Central memory CD4-positive, alpha-beta T cell (primary cell): ENCODE measurements around the gene TET2.

ENCODE experiments used
- DNase-seq: peaks from one replicate; pipeline ENCODE4 v3.0.0; 2022

TET2 gene

DNA sequence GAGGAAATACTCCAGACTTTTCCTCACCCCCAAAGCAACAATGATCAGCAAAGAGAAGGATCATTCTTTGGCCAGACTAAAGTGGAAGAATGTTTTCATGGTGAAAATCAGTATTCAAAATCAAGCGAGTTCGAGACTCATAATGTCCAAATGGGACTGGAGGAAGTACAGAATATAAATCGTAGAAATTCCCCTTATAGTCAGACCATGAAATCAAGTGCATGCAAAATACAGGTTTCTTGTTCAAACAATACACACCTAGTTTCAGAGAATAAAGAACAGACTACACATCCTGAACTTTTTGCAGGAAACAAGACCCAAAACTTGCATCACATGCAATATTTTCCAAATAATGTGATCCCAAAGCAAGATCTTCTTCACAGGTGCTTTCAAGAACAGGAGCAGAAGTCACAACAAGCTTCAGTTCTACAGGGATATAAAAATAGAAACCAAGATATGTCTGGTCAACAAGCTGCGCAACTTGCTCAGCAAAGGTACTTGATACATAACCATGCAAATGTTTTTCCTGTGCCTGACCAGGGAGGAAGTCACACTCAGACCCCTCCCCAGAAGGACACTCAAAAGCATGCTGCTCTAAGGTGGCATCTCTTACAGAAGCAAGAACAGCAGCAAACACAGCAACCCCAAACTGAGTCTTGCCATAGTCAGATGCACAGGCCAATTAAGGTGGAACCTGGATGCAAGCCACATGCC is 89.7 kb downstream of the TET2 start:
- DNase-seq, result no peak

GRCh38 chr4:105236916-105237311 is 90.2 kb downstream of the TET2 start:
- no peak for DNase-seq

DNA sequence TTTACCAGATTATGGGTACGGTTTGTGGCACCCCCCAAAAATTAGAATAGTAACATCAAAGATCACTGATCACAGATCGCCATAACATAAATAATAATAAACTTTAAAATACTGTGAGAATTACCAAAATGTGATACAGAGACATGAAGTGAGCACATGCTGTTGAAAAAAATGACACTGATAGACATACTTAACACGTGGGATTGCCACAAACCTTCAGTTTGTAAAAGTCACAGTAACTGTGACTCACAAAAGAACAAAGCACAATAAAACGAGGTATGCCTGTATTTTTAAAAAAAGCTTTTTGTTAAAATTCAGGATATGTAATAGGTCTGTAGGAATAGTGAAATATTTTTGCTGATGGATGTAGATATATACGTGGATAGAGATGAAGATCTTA is 93.4 kb downstream of the TET2 start:
- no peak for DNase-seq

DNA sequence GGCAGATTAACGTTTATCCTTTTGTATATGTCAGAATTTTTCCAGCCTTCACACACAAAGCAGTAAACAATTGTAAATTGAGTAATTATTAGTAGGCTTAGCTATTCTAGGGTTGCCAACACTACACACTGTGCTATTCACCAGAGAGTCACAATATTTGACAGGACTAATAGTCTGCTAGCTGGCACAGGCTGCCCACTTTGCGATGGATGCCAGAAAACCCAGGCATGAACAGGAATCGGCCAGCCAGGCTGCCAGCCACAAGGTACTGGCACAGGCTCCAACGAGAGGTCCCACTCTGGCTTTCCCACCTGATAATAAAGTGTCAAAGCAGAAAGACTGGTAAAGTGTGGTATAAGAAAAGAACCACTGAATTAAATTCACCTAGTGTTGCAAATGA is 94.8 kb downstream of the TET2 start:
- DNase-seq, result no peak

- no peak for DNase-seq
Measured at GRCh38 chr4:105243446-105243845, 96.8 kb downstream of the TET2 start.

DNA sequence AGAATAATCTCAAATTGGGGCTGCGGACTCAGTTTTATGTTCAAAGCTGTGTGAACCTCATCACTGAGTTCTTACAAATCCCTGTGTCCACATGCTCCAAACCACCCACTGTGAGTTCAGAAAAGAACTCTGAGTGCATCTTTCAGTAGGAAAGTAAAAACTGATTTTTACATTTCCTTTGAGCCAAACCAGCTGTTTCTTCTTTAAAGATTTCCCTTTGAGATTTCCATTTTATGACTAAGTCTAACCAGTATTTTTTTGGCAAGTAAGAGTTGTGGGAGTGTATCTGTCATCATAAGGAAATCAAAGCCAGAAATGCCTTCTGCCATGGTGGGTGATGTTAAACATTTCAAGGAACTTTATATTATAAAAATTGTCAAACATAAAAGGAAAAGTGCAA is 100.0 kb downstream of the TET2 start:
- no peak for DNase-seq

DNA sequence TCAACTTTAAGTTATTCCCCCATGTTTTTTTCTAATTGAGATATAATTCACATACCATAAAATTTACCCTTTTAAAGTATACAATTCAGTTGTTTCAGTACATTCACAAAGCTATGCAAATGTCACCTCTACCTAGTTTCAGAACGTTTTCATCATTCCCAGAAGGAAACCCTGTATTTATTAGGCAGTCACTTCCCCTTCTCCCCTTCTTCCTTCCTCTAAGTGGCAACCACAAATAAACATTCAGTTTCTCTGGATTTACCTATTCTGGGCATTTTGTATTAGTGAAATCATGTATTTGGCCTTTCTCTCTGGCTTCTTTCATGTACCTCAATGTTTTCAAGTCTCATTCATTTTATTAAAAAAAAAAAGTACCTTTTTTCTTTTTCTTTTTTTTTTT is 101.9 kb downstream of the TET2 start:
- no peak for DNase-seq

DNA sequence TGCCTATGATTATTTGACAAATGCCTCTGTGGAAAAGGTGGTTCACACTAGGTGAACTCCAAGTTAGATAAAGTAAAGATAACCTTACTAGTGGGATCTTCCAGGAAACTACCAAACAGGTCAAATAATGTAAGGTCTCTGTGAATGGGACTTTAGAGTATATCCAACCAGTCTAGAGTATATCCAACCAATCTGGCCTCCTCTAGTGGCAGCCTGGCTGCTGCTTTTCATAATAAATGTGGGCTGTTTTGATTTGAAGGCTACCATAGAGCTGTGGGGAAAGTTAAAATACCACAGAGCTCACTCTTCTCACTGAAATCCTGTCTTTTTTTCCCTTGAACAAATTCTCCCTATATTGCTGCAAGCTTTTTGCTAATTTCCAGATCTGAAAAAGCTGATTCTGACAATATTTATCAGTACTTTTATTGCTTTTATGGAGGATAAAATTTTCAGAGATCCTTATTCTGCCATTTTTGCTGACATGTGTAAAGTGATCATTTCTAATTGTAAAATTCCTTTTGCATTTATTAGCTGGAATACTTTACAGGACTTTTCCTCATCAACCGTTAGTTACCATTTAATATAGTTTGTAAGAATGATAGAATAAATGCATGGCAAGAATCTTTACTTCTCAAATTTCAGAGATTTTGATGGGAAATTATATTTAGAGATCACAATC is 111.3 kb downstream of the TET2 start:
- DNase-seq, result no peak

DNA sequence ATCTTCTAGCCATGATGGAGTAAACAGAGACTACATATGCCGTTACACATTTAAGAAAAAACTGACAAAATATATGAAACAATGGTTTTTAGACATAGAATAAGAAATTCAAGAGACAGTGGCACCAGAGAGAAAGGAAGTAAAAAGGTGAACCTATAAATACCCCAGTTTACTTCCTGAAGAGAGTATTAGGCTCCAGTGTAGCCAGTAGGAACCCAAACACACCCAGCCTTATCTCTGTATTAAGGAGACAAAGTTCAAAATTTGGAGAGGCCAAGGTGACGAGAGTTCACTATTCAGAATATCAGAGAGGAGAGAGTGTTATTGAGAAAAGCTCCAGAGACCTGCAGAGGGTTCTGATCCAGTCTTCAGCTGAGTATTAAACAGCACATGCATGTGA is 119.0 kb downstream of the TET2 start:
- DNase-seq, result no peak

GRCh38 chr4:105267280-105267679 is 120.6 kb downstream of the TET2 start:
- DNase-seq, result no peak

DNA sequence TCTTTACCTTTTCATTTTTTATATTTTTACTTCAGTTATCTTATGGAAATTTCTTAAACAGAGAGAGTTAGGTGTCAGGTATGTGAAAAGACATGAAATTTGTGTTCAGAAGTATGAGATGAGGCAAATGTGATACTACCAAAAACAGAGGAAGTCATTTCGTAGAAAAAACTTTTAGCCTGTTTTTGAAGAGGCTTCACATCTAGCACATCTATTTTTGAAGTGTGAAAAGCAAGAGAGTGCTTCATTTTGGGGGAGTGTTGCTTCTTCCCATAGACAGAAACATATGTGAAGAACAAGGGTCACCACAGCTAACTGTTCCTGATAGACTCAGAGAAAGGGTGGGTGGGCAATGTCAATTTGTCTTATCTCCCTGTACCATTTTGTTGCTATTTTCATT is 125.3 kb downstream of the TET2 start:
- no peak for DNase-seq

DNA sequence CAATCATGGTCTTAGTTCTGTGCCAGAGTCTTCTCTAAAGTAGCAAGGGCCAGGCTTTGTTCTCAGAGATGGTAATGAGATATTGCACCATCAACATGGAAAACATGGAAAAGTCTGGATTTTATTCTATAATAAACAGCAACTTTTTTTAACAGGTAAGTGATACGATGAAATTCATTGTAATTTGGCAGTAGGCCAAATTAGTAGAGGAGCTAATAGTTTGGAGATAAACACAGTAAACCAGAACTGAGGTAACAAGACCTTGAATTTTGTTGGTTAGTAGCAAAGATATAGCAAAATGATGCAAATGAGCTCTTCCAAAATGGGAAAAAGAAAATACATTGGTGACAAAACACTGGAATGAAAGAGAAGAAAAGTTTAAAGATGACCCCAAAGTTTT is 126.6 kb downstream of the TET2 start:
- DNase-seq, result no peak

- no peak for DNase-seq
Measured at GRCh38 chr4:105274090-105274489, 127.4 kb downstream of the TET2 start.

DNA sequence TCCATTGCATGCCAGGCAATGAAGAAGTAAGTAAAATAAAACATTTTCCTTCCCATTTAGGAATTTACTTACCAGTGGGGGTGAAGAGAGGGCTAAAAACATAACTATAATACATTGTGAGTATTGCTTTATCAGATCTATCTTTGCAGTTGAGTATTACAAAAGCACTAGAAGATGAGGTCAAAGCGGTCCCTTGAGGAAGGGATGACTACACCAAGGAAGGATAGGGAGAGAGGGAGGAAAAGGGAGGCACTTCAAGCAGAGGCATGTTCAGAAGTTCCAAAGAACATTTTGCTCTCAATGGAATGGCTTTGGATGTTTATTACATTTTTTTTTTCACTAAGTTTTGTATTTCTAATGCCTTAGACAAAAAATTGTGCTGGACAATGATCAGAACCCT is 127.8 kb downstream of the TET2 start:
- no peak for DNase-seq

GRCh38 chr4:105276361-105277104 is 129.9 kb downstream of the TET2 start:
- DNase-seq, result no peak

DNA sequence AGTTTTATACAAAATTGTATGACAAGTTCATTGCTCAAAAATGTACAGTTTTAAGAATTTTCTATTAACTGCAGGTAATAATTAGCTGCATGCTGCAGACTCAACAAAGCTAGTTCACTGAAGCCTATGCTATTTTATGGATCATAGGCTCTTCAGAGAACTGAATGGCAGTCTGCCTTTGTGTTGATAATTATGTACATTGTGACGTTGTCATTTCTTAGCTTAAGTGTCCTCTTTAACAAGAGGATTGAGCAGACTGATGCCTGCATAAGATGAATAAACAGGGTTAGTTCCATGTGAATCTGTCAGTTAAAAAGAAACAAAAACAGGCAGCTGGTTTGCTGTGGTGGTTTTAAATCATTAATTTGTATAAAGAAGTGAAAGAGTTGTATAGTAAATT is 131.0 kb downstream of the TET2 start:
- no peak for DNase-seq

DNA sequence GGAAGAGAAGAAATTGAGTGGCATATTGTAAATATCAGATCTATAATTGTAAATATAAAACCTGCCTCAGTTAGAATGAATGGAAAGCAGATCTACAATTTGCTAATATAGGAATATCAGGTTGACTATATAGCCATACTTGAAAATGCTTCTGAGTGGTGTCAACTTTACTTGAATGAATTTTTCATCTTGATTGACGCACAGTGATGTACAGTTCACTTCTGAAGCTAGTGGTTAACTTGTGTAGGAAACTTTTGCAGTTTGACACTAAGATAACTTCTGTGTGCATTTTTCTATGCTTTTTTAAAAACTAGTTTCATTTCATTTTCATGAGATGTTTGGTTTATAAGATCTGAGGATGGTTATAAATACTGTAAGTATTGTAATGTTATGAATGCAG is 132.6 kb downstream of the TET2 start:
- no peak for DNase-seq

- DNase-seq, result no peak
Measured at GRCh38 chr4:105280338-105281123, 133.9 kb downstream of the TET2 start.

DNA sequence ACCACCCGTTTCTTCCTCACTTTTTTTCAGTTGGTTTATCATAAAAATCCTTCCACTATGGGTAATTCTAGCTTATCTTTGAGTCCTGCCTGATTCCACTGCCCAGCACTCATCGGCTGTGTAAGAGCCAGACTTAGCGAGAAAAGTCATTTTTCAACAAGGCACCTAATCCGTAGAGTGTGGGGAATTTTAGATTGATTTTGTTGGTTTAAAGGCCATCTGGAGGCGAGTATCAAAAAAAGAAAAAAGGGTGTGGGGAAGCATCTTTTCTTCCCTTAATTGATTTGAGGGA is 134.4 kb downstream of the TET2 start:
- DNase-seq, result no peak

- DNase-seq, result no peak
Measured at GRCh38 chr4:105282489-105282888, 135.8 kb downstream of the TET2 start.

GRCh38 chr4:105283501-105283900 is 136.8 kb downstream of the TET2 start:
- DNase-seq, result no peak

- no peak for DNase-seq
Measured at GRCh38 chr4:105288121-105288520, 141.4 kb downstream of the TET2 start.

- no peak for DNase-seq
Measured at GRCh38 chr4:105291925-105292324, 145.2 kb downstream of the TET2 start.

GRCh38 chr4:105293360-105293759 is 146.7 kb downstream of the TET2 start:
- DNase-seq, result no peak
